Omental fat pad (tissue), 4 donors: ENCODE measurements around the gene SCAF1. TPM values are rescaled to one million over a fixed set of nuclear protein-coding genes. Genes with fewer than 3 reads are reported as not detected.

Experiments used
- ATAC-seq: fragments of 150-250 bp; one replicate; pipeline ENCODE4 v1.9.1; 2016; ENCODE audit warnings: mild to moderate bottlenecking, moderate library complexity; ENCODE audit not compliant: low FRiP score
- DNase-seq: peaks from one replicate; pipeline ENCODE4 v3.0.0-alpha.2; 2019; ENCODE audit warnings: low spot score
- total RNA-seq, 4 donors: library from RNA; depleted of rRNA; stranded (reverse); fragments of >200 nt; gene quantifications; one replicate each; pipeline ENCODE4 v1.1.0, GENCODE V29; 2016
- TF ChIP-seq, protein P1 (sequence below), 3 donors: fragments of 450-650 bp; IDR thresholded peaks; one replicate each; pipeline ENCODE4 v1.5.1; 2016 to 2017; ENCODE audit warnings: antibody characterized with exemption in 3 of 3, mild to moderate bottlenecking in 3 of 3, moderate library complexity in 2 of 3

The SCAF1 gene
- total RNA-seq, 4 donors from 2014 or later: 8.8 to 13.6 (median 11.5) TPM

DNA sequence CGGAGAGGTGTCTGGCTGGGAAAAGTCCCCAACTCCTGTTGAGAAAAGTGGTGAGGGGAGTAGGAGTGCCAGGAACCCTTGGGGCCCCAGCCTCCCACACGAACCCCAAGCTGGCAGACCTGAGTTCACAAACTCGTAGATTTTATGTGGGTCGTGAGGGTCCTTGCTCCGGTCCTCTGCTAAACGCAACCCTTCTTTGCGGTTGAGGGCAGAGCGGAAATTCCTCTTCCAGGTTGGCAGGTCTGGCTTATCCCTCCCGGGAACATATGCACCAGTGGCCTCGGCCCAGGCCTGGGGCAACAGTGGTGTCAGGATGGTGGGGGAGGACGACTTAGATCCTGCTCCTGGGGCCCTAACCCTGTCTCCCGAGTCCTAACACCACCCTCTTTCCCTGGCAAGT lies 21.2 kb downstream of the SCAF1 start:
- DNase-seq (no peak), ATAC-seq (no peak)
- TF ChIP-seq, protein P1, sequence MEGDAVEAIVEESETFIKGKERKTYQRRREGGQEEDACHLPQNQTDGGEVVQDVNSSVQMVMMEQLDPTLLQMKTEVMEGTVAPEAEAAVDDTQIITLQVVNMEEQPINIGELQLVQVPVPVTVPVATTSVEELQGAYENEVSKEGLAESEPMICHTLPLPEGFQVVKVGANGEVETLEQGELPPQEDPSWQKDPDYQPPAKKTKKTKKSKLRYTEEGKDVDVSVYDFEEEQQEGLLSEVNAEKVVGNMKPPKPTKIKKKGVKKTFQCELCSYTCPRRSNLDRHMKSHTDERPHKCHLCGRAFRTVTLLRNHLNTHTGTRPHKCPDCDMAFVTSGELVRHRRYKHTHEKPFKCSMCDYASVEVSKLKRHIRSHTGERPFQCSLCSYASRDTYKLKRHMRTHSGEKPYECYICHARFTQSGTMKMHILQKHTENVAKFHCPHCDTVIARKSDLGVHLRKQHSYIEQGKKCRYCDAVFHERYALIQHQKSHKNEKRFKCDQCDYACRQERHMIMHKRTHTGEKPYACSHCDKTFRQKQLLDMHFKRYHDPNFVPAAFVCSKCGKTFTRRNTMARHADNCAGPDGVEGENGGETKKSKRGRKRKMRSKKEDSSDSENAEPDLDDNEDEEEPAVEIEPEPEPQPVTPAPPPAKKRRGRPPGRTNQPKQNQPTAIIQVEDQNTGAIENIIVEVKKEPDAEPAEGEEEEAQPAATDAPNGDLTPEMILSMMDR (IDR thresholded peaks at IDR 0.05): no peak

DNA sequence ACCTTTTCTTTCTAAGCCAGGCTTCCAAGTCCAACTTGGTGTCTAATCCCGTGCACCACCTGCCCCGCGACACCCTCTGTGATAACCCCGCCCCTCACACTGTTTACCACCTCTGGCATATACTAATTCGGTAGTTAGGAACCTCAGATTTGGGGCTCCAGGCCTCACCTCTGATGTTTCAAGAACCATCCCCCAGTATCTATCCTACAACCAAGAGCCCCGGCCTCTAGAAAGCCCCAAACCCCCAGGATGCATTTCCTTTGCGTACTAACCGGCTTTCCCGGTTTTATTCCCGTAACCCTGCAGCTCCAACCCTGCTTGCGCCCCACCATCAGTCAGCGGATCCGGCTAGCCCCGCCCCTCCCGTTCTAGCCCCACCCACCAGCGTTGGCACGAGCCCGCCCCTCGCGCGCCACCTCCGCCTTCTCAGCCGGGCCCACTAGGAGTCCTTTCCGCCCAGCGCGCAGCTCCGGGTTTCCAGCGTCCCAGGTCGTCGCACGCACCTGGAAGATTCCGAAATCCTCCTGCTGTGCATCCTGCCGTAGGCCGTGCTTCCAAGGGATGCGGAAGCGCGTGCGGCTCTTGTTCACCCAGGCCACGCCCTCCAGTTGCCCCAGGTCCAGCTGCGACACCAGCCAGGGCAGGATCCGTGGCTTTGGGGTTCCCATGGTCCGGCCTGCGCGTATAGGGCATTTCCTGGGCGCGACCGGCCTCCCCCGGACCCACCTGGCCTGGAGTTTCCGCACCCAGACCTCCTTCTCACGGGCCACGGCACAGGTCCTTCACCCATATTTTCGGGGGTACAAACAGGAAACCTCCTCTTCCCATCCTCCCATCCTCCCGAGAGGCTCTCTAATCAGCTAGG lies 22.4 kb downstream of the SCAF1 start:
- ATAC-seq: peak; percentile 74
- DNase-seq: peak; percentile 94
- TF ChIP-seq, protein P1 (IDR thresholded peaks at IDR 0.05): no peak

DNA sequence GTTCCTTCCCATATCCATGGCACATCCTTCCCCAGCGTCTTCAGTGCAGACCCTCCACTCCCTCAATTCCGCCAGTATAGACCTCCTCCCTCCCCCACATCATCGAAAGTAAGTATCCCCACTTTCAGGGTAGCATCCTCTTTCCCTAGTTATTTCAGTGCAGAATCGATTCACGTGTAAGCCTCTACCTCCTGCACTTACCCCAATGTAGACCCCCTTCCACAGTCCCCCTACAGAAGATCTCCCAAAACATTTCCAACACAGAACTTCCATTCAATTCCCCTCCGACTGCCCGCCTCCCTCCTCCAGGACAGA lies 23.0 kb downstream of the SCAF1 start:
- no peak for DNase-seq
- TF ChIP-seq, protein P1 (IDR thresholded peaks at IDR 0.05): no peak
- ATAC-seq: no peak

DNA sequence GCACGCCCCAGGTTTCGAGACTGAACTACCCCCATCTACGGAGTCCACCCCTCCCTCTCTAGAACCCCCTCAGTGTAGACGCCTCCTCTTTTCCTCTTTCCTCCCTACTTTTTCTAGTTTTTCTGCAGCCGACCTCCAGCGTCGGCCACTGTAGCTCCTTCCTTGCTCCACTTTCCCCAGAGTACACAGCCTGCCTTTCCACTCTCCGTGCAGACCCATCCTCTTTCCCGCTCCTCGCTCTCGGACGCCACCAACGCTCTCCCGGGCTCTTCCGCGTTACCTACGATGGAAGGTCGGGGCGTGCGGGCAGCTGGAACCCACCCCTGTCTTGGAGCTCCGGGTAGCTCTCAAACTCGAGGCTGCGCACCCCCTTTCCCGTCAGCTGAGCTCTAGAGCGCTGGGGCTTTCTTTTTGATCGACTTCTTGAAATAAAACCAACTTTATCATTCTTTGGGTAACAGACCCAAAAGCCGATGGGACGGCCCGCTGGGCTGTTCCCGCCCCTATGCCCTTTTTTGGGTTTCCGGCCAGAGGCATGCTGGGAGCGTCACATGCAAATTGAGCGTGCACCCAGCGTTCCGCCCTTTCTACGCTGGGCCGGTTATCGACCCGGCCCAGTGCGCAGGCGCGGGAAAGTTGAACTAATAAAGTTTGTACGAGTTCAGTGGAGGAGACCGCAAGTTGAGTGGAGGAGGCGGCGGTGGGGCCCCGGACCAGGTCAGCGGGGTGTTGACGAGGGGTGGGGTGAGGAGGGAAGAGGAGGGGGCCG lies 23.5 kb downstream of the SCAF1 start, which contains the start of the genes BCL2L12 and IRF3:
BCL2L12 (plus strand) TSS at position 583 of the 769 bp plus-strand sequence. CDS start 760 bp downstream, outside the sequence.
IRF3 (minus strand) TSS at position 507 of the 769 bp plus-strand sequence. CDS start 1,019 bp downstream, outside the sequence.
- ATAC-seq: peak; percentile 93
- DNase-seq: peak; percentile 99
- TF ChIP-seq, protein P1 (IDR thresholded peaks at IDR 0.05): no peak

DNA sequence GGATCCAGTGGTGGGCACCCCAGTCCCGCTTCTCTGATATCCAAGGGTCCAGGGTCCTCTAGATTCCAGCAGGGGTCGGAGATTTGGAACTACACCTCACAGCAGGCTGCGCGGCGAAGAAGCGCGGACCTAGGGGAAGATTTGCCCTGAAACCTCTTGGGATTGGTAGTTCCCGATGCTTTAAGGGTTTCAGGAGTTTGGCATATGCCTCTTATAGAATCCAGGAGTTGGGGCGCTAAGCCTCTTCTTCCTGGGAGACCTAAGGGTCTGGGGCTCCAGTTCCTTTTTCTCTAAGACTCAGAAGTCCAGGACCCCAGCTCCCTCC lies 24.1 kb downstream of the SCAF1 start:
- TF ChIP-seq, protein P1 (IDR thresholded peaks at IDR 0.05): no peak
- ATAC-seq (no peak), DNase-seq (no peak)

DNA sequence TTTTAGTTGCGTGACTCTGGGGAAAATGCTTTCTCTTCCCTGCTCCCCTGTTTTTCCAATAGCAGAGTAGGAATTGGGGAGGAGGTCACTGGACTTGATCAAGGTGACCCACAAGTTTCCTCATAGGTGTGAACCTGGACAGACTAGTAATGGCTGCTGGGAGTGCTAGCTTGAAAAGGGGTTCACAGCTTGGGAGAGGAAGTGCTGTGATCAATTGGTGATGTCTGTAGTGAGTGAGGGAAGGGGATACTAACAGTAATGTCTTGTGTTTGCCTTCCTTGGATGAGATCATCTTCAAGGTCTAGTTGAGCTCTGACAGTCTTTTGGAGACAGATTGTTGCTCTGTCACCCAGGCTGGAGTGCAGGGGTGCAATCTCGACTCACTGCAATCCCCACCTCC lies 25.5 kb downstream of the SCAF1 start:
- DNase-seq (no peak), ATAC-seq (no peak)
- TF ChIP-seq, protein P1 (IDR thresholded peaks at IDR 0.05): no peak
